SH-SY5Y (cell line): Measurements from ENCODE around the gene ZNF552.

Experiments
- GATA2 ChIP-seq: IDR thresholded peaks from 2 replicates; pipeline ENCODE4 v1.6.1; 2011; ENCODE audit warnings: mild to moderate bottlenecking, low read depth, low read length
- GATA3 ChIP-seq: IDR thresholded peaks from 2 replicates; pipeline ENCODE4 v1.6.1; 2011; ENCODE audit warnings: low read depth, mild to moderate bottlenecking, low read length, moderate library complexity

DNA sequence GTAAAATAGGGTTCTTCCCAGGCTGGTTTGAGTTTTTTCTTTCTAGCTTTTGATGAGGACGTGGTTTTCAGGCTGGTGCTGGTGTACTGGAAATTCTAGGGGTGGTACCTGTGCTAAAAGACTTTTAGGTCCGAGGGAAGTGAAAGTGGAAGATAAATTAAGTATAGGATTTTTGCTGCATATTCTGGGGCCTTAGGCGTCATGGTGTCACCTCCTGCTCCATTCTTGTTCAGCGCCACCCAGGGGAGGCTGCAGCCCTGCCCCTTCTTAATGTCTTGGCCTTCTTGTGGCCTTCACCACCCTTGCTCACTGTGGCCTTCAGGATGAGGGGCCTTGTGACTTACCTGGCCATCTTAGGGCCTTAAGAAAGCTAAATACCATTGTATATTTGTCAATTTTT lies 12.4 kb downstream of the ZNF552 start:
- no peak for TF ChIP-seq GATA3
- no peak for TF ChIP-seq GATA2
